Gastrocnemius medialis (tissue), 4 donors: Measurements from ENCODE around the gene NXF2B. TPM values are rescaled to one million over a fixed set of nuclear protein-coding genes. Genes with fewer than 3 reads are reported as not detected.
"Not testable (repeated sequence)": the region's sequence is repeated elsewhere in the genome, so short reads cannot be mapped to it uniquely, and the experiment has no call there.

Experiments used
- ATAC-seq, 2 donors: fragments of 150-250 bp; one replicate each; pipeline ENCODE4 v1.9.1; 2016
- DNase-seq, 2 donors: peaks; one replicate each; pipeline ENCODE4 v3.0.0-alpha.2; 2019
- H3K27ac ChIP-seq, 4 donors: fragments of 200-600 bp; sonication (generic); 1 replicate in 1 of 4; 2 replicates in 3 of 4; pipeline ENCODE4 v1.5.1; 2016 to 2018; ENCODE audit warnings: mild to moderate bottlenecking in 2 of 4, moderate library complexity in 1 of 4
- H3K27me3 ChIP-seq, 3 donors: fragments of 200-600 bp; sonication (generic) in 2 of 3; 1 replicate in 1 of 3; 2 replicates in 2 of 3; pipeline versions ENCODE4 v1.5.1 to v1.6.0; 2016 to 2019; ENCODE audit warnings: mild to moderate bottlenecking in 1 of 3, moderate library complexity in 1 of 3
- H3K36me3 ChIP-seq, 2 donors: fragments of 200-600 bp; sonication (generic) in 1 of 2; one replicate each; pipeline ENCODE4 v1.5.1; 2017 to 2018
- H3K4me1 ChIP-seq, 2 donors: fragments of 200-600 bp; sonication (generic) in 1 of 2; one replicate each; pipeline ENCODE4 v1.5.1; 2016 to 2017; ENCODE audit warnings: mild to moderate bottlenecking in 2 of 2
- H3K4me3 ChIP-seq, 4 donors: fragments of 200-600 bp; sonication (generic) in 3 of 4; 1 replicate in 1 of 4; 2 replicates in 3 of 4; pipeline ENCODE4 v1.5.1; 2016 to 2019; ENCODE audit warnings: mild to moderate bottlenecking in 2 of 4
- H3K9me3 ChIP-seq, 3 donors: fragments of 200-600 bp; sonication (generic) in 2 of 3; 1 replicate in 1 of 3; 2 replicates in 2 of 3; pipeline ENCODE4 v1.5.1; 2016 to 2019
- CTCF ChIP-seq, 5 experiments: fragments of 450-650 bp in 3 of 5; fragments of 200-600 bp in 2 of 5; sonication (generic) in 2 of 5; IDR thresholded peaks in 4 of 5; conservative IDR thresholded peaks in 1 of 5; 1 replicate in 4 of 5; 2 replicates in 1 of 5; pipeline ENCODE4 v1.5.1; 2016 to 2019; ENCODE audit warnings: antibody characterized with exemption in 5 of 5, mild to moderate bottlenecking in 3 of 5, moderate library complexity in 3 of 5
- POLR2A ChIP-seq, 2 donors: fragments of 450-650 bp; IDR thresholded peaks; one replicate each; pipeline ENCODE4 v1.6.1; 2017; ENCODE audit warnings: antibody characterized with exemption in 2 of 2, mild to moderate bottlenecking in 2 of 2, moderate library complexity in 2 of 2
- in situ Hi-C, 4 donors: fragments of 200-750 bp; cut with MboI; loops; one replicate each; pipeline versions ENCODE4 v1.15.0 to v1.8.0; 2017; ENCODE audit warnings: low sequenced_read_pairs in 4 of 4
- intact Hi-C: fragments of 100-400 bp; cut with DNase I; formaldehyde crosslinking; loops from one replicate; pipeline ENCODE4 v1.15.1; 2023; ENCODE audit warnings: low total_unique reads
- total RNA-seq, 4 donors: library from RNA; depleted of rRNA; stranded (reverse); fragments of >200 nt; gene quantifications; one replicate each; pipeline versions ENCODE4 v1.1.0 to v1.2.3, GENCODE V29; 2016

NXF2B gene
- not detected for total RNA-seq

- H3K27me3 ChIP-seq, H3K4me1 ChIP-seq, in situ Hi-C loops, H3K36me3 ChIP-seq, intact Hi-C loops, DNase-seq, ATAC-seq, H3K27ac ChIP-seq, H3K4me3 ChIP-seq, H3K9me3 ChIP-seq: not testable (repeated sequence)
Observed at GRCh38 chrX:102439908-102440307, at the start of gene NXF2B. Gene NXF2B (minus strand): TSS chrX:102440008. CDS start chrX:102380036, 59,972 bp downstream.

- in situ Hi-C loops = loop anchor here in 1 of 4 donors (25.0 kb wide), 1 partner anchor 359 kb away; no protein-coding TSS in a partner anchor
- H3K27ac ChIP-seq, DNase-seq, ATAC-seq, H3K27me3 ChIP-seq, H3K4me1 ChIP-seq, intact Hi-C loops, H3K9me3 ChIP-seq, H3K36me3 ChIP-seq, H3K4me3 ChIP-seq: not testable (repeated sequence)
Observed at GRCh38 chrX:102478765-102479164, 39.0 kb upstream of the NXF2B start.

- intact Hi-C loops, H3K4me3 ChIP-seq, ATAC-seq, DNase-seq, H3K9me3 ChIP-seq, H3K27ac ChIP-seq, H3K27me3 ChIP-seq, in situ Hi-C loops, H3K4me1 ChIP-seq, H3K36me3 ChIP-seq: not testable (repeated sequence)
Observed at GRCh38 chrX:102471762-102472220, 32.0 kb upstream of the NXF2B start, which contains the start of gene TCP11X2. Gene TCP11X2 (minus strand): TSS chrX:102471812.

GRCh38 chrX:102470215-102470614, 30.4 kb upstream of the NXF2B start:
- ATAC-seq, H3K9me3 ChIP-seq, H3K27ac ChIP-seq, H3K4me3 ChIP-seq, H3K36me3 ChIP-seq, DNase-seq, in situ Hi-C loops, H3K27me3 ChIP-seq, H3K4me1 ChIP-seq, intact Hi-C loops: not testable (repeated sequence)

- intact Hi-C loops, H3K4me1 ChIP-seq, H3K4me3 ChIP-seq, H3K27ac ChIP-seq, in situ Hi-C loops, H3K36me3 ChIP-seq, DNase-seq, ATAC-seq, H3K27me3 ChIP-seq, H3K9me3 ChIP-seq: not testable (repeated sequence)
Observed at GRCh38 chrX:102458615-102459014, 18.8 kb upstream of the NXF2B start.

- in situ Hi-C loops, intact Hi-C loops, H3K27me3 ChIP-seq, DNase-seq, H3K4me3 ChIP-seq, ATAC-seq, H3K4me1 ChIP-seq, H3K27ac ChIP-seq, H3K9me3 ChIP-seq, H3K36me3 ChIP-seq: not testable (repeated sequence)
Observed at GRCh38 chrX:102414493-102414892, 25.3 kb downstream of the NXF2B start.

GRCh38 chrX:102345916-102346315, 93.9 kb downstream of the NXF2B start:
- Histone ChIP-seq H3K4me1 (no peaks in the 10 kb centered on the region), H3K9me3 (no peaks in the 10 kb centered on the region), H3K4me3 (no peak overlapping the region), H3K36me3 (no peaks in the 10 kb centered on the region), H3K27me3 (no peaks in the 10 kb centered on the region), H3K27ac (no peak overlapping the region)
- TF ChIP-seq POLR2A (IDR thresholded peaks at IDR 0.05) (no peak), CTCF (IDR thresholded peaks at IDR 0.05 in 4 of 5, conservative IDR thresholded peaks at IDR 0.05 in 1 of 5) (peak; percentile 27 to 75 (median 50))
- intact Hi-C loops (no loop called here), in situ Hi-C loops (no loop called here)
- ATAC-seq = no peak
- DNase-seq = peak in 1 of 2 donors; percentile 13

GRCh38 chrX:102341867-102342266, 97.9 kb downstream of the NXF2B start:
- no peaks in the 10 kb centered on the region for H3K36me3 ChIP-seq
- no peaks in the 10 kb centered on the region for H3K27me3 ChIP-seq

More at GRCh38 chrX:102341867-102342266, 97.9 kb downstream of the NXF2B start:
- Histone ChIP-seq H3K9me3 (no peaks in the 10 kb centered on the region), H3K4me3 (no peak overlapping the region), H3K27ac (no peak overlapping the region), H3K4me1 (no peaks in the 10 kb centered on the region)
- intact Hi-C loops (no loop called here), in situ Hi-C loops (no loop called here)
- no peak for TF ChIP-seq POLR2A (IDR thresholded peaks at IDR 0.05)
- TF ChIP-seq CTCF (IDR thresholded peaks at IDR 0.05 in 4 of 5, conservative IDR thresholded peaks at IDR 0.05 in 1 of 5) = no peak
- DNase-seq (no peak), ATAC-seq (no peak)
